Neutrophil (primary cell): ENCODE measurements around the gene MIER2.

Experiments used
- H3K27ac ChIP-seq: fragments of 200-600 bp; sonication (generic); 2 replicates; pipeline ENCODE4 v1.5.1; 2016; ENCODE audit warnings: mild to moderate bottlenecking, moderate library complexity
- H3K27me3 ChIP-seq: fragments of 200-600 bp; sonication (generic); 2 replicates; pipeline ENCODE4 v1.6.0; 2016; ENCODE audit warnings: mild to moderate bottlenecking
- H3K36me3 ChIP-seq: fragments of 200-600 bp; sonication (generic); 2 replicates; pipeline ENCODE4 v1.5.1; 2017
- H3K4me1 ChIP-seq, 2 experiments: fragments of 200-600 bp in 1 of 2; sonication (generic) in 1 of 2; 1 replicate in 1 of 2; 2 replicates in 1 of 2; pipeline versions ENCODE4 v1.5.1 to v1.6.1; 2013 to 2016; ENCODE audit warnings: low read depth in 1 of 2, low read length in 1 of 2, mild to moderate bottlenecking in 1 of 2, moderate library complexity in 1 of 2; ENCODE audit not compliant: control insufficient read depth in 1 of 2, insufficient read depth in 1 of 2
- H3K4me3 ChIP-seq, 2 experiments: fragments of 200-600 bp in 1 of 2; sonication (generic) in 1 of 2; 1 replicate in 1 of 2; 2 replicates in 1 of 2; pipeline ENCODE4 v1.5.1; 2013 to 2016; ENCODE audit warnings: low read depth in 1 of 2, low read length in 1 of 2, mild to moderate bottlenecking in 1 of 2, moderate library complexity in 1 of 2
- H3K9me3 ChIP-seq: fragments of 200-600 bp; sonication (generic); 2 replicates; pipeline ENCODE4 v1.5.1; 2016
- TF ChIP-seq, protein P1 (sequence below): fragments of 200-600 bp; sonication (generic); IDR thresholded peaks from 2 replicates; pipeline ENCODE4 v1.5.1; 2016; ENCODE audit warnings: antibody characterized with exemption

Gene MIER2

DNA sequence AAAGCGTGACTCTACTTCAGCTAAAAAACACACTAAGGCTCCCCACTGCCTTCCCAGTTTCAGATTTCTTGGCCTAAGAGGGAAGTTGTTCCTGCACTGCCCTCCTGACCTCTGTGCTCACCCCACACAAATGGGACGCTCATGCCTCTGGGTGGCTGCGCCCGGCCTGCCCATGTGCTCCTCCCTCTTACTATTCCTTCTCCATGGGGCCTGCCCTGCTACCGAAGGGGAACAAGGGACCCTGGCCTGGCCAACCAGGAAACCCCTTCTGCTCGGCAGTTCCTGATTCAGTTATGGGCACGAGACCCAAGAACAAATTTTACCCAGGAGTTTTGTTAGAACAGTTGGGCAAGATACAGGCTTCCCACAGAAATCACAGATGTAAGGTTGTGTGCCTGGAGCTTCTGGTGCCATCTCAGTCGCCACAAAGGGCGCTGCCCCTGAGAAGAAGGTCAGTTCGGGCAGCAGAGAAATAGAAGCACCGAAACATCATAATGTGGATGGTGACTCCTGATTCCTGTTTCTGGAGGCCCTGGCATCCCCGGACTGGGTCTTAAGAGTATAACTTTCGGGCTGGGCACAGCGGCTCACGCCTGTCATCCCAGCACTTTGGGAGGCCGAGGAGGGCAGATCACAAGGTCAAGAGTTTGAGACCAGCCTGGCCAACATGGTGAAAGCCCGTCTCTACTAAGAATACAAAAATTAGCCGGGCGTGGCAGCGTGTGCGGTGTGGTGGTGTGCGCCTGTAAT is 47.9 kb downstream of the MIER2 start:
- no peak overlapping the region for H3K27ac ChIP-seq
- TF ChIP-seq, protein P1, sequence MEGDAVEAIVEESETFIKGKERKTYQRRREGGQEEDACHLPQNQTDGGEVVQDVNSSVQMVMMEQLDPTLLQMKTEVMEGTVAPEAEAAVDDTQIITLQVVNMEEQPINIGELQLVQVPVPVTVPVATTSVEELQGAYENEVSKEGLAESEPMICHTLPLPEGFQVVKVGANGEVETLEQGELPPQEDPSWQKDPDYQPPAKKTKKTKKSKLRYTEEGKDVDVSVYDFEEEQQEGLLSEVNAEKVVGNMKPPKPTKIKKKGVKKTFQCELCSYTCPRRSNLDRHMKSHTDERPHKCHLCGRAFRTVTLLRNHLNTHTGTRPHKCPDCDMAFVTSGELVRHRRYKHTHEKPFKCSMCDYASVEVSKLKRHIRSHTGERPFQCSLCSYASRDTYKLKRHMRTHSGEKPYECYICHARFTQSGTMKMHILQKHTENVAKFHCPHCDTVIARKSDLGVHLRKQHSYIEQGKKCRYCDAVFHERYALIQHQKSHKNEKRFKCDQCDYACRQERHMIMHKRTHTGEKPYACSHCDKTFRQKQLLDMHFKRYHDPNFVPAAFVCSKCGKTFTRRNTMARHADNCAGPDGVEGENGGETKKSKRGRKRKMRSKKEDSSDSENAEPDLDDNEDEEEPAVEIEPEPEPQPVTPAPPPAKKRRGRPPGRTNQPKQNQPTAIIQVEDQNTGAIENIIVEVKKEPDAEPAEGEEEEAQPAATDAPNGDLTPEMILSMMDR, result no peak
- no peaks in the 10 kb centered on the region for H3K36me3 ChIP-seq
- H3K4me1 ChIP-seq, result no peaks in the 10 kb centered on the region
- H3K9me3 ChIP-seq, result no peaks in the 10 kb centered on the region
- no peak overlapping the region for H3K4me3 ChIP-seq
- H3K27me3 ChIP-seq, result peaks cover 49% of the 10 kb centered on the region

DNA sequence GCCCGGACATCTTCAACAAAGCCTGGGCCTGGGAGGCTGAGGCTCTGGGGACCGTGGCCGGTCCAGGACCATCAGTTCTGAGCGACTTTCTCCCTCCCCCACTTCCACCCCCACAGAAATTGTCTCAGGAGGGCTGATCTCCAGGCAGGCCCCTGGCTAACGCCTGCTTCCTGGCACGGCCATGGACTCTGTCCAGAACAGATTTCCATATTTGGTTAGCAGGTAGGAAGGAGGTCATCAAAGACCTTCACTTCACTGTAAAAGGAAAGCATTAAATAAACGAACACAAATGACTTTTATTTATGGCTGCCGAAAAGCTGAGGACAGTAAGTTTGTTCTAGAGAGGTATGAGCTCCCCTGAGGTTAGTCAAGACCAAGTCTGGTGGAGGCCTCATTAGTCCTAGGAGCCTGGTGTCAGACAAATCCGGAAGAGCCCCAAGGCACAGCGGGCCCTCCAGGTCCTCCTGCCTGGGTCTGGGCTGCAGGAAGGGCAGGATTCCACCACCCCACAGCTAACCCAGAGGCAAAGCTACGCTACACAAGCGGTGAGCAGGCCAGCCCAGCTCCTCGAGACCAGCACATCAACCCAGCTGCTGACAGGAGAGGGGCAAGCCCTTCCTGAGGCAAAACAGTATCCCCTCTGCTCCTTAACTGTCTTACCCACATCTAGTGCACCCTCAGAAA is 48.8 kb downstream of the MIER2 start:
- Histone ChIP-seq H3K36me3 (no peaks in the 10 kb centered on the region), H3K27ac (no peak overlapping the region), H3K27me3 (peaks cover 57% of the 10 kb centered on the region), H3K4me3 (no peak overlapping the region), H3K9me3 (no peaks in the 10 kb centered on the region), H3K4me1 (no peaks in the 10 kb centered on the region)
- TF ChIP-seq, protein P1, result no peak

DNA sequence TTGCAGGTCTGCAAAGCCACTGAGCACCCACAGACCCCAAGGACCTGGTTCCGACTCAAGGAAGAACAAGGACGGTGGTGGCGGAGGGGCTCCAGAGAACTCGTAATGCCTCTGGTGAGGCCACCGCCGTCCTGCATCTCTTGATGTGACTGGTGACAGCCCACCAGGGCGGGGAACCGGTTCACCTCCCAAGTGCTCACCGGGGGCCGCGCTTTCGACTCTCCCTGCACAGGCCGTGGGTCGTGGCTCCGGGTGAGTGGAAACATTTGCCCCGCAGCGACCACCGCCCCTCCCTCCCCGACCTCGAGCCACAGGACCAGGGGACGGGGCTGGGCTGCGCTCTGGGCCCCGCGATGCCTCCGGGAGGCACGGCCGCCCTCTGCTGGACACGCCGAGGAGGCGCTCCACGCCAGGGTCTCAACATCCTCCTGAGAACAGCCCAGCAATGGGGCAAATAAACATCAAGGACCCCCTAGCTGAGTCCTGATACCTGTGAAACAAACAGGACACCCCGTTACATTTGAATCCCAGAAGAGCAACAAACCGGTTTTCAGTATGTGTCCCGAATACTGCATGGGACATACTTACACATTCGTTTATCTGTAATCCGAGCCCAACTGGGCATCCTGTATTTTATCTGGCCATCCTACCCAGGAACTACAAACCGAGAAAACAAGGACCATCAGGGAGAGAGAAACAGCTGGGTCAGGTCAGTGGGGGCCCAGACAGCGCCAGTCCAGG is 49.5 kb downstream of the MIER2 start:
- peaks cover 64% of the 10 kb centered on the region for H3K27me3 ChIP-seq
- H3K36me3 ChIP-seq, result no peaks in the 10 kb centered on the region
- H3K9me3 ChIP-seq, result no peaks in the 10 kb centered on the region
- no peak overlapping the region for H3K4me3 ChIP-seq
- no peak overlapping the region for H3K27ac ChIP-seq
- TF ChIP-seq, protein P1, result no peak
- H3K4me1 ChIP-seq, result no peaks in the 10 kb centered on the region

DNA sequence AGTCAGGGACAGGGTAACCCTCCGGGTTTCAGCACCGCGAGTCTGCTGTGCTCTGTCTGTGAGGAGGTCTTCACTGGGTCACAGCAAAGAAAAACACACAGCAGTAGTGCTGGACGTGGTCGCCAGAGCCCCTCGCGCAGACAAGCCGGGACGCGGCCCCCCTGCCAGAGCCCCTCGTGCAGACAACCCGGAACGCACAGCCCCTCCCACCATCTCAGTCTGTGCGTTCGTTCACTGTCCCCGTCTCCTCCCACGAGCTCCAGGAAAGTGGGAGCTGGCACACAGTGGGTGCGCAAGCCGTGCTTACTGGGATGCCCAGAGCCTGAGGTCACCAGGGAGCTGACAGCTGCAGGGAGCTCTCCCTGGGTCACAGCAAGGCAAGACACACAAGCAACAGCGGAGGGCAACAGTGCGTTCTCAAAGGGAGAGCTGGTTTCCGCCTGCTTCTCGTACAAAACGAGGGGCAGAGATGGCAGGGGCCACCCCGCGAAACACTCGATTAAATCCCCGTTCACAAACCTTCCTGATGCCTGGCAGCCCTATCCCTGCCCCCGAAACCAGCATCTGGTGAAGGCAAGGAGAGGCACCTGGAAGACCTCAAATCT is 50.2 kb downstream of the MIER2 start:
- Histone ChIP-seq H3K36me3 (no peaks in the 10 kb centered on the region), H3K27me3 (peaks cover 71% of the 10 kb centered on the region), H3K4me1 (no peaks in the 10 kb centered on the region), H3K27ac (no peak overlapping the region), H3K9me3 (no peaks in the 10 kb centered on the region), H3K4me3 (no peak overlapping the region)
- TF ChIP-seq, protein P1, result no peak

DNA sequence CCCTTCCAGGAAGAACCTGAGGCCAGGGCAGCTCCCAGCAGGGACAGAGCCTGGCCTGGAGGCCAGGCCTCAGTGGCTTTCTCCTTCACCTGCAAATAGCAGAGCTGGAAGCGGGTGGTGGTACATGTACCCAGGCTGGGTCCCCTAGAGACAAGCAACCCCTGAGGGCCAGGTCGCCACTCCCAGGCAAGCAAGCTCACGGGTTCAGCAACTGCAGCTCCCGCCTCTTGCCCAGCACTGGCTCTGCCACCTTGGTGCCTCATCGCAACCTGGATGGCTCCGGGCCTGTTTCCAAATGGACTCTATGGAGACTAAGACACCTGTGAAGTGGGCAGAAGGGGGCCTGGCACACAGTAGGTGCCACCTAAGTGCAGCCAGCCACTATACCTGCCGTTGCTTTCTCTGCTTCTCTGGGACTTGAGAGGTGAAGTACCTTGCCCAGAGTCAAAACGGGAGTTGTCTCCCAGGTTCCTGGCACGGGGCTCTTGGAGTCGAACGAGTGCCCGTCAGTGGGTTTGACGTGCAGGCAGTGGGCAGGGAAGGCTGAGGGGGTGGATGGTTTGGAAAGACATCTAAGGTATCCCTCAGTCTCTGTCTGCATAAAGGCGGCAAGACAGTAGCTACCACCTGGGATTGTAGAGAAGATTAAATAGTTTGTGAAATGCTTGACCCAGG is 51.0 kb downstream of the MIER2 start:
- TF ChIP-seq, protein P1, result no peak
- no peaks in the 10 kb centered on the region for H3K36me3 ChIP-seq
- peaks cover 79% of the 10 kb centered on the region for H3K27me3 ChIP-seq
- H3K4me1 ChIP-seq, result no peaks in the 10 kb centered on the region
- no peak overlapping the region for H3K4me3 ChIP-seq
- no peak overlapping the region for H3K27ac ChIP-seq
- no peaks in the 10 kb centered on the region for H3K9me3 ChIP-seq
